HG02943 (cell line): ENCODE results near the gene DUSP1.

Experiments used
- ATAC-seq: cut with Tn5 transposase; IDR thresholded peaks from one replicate; pipeline ENCODE4 v1.9.1; 2021; ENCODE audit warnings: mild to moderate bottlenecking, low read depth, moderate library complexity; ENCODE audit not compliant: unreplicated experiment

Gene DUSP1

GRCh38 chr5:172765766-172766286 lies 5.2 kb downstream of the DUSP1 start:
- ATAC-seq = no peak

DNA sequence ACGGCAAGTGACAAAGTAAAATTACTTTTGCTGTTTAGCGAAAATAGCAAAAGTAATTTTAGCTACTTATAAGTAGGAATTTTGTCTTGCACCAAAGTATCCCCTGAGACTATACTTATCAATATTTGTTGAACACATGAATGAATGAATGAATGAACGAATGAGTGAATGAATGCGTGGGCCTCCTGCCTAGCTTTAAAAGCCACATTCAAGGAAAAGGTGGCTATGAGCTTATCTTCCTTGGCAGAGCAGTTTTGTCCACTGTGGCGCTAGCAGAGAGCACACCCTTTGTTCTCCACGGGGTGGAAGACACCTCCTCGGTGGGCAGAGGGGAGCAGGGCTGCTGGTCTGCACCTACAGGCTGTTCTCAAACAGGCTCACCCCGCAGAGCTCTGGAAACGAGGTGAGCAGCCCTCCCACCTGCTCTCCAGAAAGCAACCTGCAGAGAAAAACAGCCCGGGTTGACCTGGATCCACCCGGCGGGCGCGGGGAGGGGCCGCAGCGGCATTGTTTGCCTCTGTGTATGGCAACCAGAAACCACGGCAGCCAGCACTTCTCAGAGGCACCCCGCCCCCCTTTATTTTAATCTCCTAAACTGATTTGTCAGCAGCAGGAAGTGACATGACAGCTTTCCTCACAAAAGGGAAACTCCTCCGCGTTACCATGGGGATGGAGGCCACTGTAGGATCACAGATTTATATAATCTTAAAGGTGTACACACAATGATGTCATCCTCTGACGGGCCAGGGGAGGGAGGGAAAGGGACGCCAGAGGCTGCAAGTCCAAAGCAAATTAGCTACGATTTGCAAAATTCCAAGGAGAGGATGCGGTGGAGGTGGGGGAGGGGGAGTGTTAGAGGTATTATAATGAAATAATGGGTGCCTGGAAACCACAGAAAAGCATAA lies 5.9 kb downstream of the DUSP1 start:
- peak; percentile 87 for ATAC-seq

- no peak for ATAC-seq
Observed at GRCh38 chr5:172763120-172763464, 7.9 kb downstream of the DUSP1 start.

DNA sequence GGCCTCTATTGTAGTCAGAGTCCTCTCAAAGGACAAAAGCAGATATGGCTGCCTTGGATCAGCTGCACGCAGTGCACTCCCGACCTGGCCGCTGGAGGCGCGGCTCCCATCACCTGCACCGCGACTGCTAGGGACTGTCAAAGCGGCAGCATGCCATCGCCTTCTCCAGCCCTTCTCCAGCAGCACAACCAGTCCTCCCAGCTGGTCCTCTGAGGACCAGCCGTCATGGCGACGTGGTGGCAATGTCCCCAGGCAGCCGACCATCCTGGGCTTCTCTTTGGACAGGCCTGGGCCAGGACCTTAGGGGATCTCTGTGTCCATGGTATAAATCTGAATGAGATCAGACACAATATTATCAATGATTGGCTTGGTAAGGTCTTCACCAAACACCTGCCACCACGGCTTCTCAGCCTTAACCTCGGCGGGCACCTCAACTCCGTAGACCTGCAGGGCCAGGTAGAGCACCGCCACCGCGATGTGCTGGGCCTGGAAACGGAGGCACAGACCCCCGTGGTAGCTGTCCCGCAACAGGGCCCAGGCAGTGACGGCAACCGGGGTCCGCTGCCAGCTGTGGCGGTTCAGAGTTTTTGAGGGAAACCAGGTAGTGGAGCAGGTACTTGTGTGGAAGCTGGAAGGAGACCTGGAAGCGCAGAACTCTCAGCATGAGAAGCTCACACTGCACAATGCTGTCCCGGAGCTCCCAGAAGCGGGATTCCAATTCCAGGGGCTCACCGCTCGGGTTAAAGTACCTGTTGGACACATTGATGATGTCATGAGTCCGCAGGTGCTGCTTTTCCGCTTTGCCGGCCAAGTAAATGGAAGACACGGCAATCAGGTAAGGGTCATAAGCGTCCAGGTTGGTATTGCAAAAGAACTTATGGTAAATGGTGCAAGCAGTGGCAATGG lies 8.5 kb downstream of the DUSP1 start:
- no peak for ATAC-seq

GRCh38 chr5:172760959-172761358 lies 10.0 kb downstream of the DUSP1 start:
- no peak for ATAC-seq

- no peak for ATAC-seq
Observed at GRCh38 chr5:172760136-172760535, 10.9 kb downstream of the DUSP1 start.

DNA sequence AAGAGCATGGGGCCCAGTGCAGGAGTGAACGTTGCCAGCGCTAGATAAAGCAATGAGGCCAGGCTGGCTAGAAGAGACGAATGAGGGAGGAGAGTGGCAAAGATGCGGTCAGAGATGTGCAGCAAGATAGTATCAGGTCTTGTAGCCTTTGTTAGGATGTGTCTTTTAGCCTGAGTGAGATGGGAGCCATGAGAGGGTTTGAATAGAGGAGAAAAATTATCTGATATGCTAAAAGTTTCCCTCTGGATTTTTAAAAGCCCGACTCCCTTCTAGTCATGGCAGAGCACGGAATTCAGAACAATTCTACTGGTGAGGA lies 12.2 kb downstream of the DUSP1 start:
- ATAC-seq = no peak

DNA sequence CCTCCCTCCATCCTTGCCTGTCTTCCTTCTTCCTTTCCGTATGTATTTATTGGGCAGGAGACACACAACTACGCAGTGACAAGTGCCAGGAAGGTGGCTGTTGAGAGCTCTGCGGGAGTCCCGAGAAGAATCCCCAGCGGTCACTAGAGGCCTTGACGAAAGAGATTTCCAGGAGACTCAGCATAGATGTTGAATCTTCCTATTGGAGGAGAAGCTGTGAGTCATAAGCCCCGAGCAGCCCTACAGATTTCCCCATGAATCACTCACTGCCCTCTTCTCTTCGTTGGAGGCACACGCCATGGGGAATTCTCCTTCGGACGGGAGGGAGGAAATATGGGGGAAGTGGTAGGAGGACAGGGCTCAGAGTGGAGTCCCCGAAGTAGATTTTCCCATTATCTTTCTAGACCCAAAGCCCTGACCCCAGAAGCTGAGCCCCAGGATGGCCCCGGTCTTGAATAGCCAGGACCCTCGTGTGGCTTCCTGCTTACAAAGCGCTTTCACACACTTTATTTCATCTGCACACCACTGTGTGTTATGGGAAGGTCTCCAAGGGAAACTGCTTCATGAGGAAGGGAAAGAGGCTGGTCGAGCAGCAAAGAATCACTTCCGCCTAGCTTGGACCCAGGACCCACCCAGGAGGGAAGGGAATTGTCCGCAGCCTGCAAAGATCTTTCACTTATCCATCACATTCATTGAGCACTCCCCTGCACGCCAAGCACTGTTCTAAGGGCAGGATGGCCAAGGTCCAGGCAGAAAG lies 12.7 kb downstream of the DUSP1 start:
- no peak for ATAC-seq

GRCh38 chr5:172757394-172758010 lies 13.5 kb downstream of the DUSP1 start:
- ATAC-seq = no peak

DNA sequence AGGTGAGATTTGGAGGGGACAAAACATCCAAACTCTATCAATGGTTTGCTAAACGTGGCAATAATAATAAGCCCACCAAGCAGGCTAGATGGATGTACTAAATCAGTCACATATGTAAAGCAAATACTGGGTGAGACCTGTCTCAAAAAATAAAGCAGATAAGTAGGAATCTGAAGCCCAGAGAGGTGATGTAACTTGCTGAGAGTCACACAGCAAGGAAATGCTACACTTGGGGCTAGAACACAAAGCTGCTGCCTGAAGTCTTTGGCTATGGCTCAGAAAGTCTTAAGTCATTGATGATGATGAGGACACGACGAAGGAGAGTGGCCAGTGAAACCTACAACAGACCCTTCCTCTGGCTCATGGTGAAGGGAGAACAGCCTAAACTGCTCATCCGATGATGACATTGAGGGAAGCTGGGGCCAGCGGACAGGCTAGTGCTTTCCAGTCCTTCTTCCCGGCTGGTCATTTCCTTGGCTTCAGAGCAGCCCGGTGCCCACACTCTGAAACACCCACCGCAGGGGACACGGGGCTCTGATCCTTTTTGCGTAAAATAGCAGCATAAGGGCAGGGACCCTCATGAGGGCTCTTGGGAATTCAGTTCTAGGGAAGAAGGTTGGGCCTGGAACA lies 14.1 kb downstream of the DUSP1 start:
- no peak for ATAC-seq

DNA sequence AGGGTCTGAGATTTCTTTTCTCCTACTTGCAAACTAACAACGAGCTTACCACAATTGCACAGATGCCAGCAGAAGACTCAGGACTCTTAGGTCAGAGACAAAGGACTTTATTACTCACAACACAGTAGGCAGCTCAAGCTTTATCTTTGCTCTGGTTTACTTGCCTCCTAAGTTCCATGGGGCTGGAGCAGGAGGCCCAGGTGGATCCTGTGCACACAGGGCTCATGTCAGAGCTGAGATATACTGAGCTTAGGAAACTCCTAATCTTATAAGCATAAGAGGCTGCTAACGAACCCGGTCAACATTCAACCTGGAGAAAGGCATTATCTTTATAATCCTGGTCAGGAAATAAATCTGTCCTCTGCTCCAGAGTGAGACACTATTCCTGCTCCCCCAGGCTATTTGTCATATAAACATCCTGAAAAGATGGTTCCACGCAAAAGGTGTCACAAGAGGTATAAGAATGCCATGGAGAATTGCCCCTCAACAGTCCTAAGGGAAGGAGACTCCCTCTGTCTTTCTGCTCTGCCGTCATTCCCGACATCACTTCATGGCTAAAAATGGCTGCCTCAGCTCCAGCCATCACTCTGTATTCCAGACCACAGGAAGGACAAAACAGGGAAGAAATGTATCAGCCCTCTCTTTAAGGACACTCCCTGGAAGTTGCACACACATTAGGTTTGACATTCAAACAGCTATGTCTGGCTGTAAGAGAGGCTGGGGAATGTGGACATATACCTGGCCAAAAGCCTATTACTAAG lies 16.2 kb downstream of the DUSP1 start:
- no peak for ATAC-seq

DNA sequence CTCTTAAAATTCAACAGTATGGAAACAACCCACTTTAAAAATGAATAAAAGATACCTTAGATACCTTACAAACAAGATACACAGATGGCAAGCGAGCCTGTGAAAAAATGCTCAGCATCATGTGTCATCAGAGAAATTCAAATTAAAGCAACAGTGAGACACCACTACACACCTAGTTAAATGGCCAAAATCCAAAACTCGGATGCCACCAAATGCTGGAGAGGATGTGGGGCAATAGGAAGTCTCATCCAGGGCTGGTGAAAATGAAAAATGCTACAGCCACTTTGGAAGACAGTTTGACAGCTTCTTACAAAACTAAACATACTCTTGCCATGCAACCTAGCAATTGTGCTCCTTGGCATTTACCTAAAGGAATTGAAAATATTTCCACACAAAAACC lies 17.9 kb downstream of the DUSP1 start:
- no peak for ATAC-seq

- no peak for ATAC-seq
Observed at GRCh38 chr5:172751761-172752510, 19.1 kb downstream of the DUSP1 start.

- ATAC-seq = no peak
Observed at GRCh38 chr5:172749881-172750633, 20.9 kb downstream of the DUSP1 start.

DNA sequence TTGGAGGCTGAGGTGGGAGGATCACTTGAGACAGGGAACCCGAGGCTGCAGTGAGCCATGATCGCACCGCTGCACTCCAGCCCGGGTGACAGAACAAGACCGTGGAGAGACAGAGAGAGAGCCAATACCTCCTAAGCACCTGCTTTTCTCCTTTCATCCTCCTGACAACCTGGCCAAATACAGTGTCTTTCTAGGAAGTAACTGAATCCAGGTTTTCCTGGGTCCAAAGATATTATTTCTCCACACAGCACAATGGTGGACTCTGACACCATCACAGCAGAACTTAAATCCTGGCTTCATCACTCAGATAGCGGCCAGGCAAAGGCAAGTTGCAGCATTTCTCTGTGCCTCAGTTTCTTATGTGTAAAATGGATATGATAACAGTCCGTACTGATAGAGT lies 21.9 kb downstream of the DUSP1 start:
- ATAC-seq = no peak

DNA sequence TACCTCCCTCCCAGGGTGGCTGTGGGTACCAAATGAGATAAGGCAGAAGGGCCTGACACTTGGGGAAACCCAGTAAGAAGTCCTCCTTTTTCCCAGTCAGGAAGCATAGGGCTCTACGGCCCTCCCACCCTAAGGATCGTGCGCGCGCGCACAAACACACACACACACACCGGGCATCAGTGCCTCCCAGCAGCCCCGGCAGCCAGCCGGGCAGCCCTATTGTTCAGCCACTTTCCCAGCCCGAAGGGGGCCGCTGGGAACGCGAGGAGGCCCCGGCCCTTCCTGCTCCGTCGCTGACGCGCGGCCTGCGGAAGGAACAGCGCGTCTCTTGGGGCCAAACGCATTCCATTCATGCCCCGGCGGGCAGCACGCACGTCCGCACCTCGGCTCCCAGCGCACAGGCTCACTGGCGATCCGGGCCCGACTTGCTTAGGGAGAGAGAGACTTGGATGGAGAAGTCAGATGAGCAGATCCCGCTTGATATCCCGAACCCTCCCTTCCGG lies 22.6 kb downstream of the DUSP1 start:
- no peak for ATAC-seq

DNA sequence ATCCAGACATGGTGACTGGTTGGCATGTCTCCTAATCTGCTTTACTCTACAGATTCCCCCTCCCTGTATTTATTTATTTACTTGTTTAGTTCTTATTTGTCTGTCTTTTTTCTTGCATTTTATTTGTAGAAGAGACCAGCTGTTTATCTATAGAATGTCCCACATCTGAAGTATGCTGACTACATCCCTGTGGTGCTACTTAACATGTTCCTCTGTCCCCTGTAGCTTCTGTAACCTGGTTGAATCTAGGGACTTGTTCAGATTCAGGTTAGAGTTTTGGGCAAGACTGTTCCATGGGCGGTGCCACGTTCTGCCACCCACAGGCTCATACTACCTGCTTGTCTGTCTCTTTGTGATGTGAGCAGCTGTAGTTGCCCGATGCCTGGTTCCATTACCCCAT lies 23.5 kb downstream of the DUSP1 start:
- ATAC-seq = no peak

DNA sequence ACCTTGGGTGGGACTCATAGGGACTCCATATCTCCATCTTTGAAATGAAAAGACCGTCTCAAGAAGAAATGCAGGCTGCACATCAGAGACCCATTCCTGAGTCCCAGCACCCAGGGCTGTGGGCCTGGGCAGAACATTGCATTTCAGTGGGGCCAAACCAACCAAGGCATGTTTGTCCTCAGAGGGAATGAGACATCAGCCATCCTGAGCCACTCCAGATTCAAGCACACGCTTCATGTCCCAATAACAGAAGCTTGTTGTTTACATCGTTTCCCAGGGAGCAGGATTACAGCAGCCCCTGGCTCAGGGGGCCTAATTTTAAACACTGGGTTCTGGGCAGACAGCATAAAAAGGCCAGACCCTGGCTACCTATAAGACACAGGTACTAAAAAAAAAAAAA lies 24.3 kb downstream of the DUSP1 start:
- no peak for ATAC-seq
